Measurements from ENCODE around the gene OVAAL. TPM values are rescaled to one million over a fixed set of nuclear protein-coding genes. Genes with fewer than 3 reads are reported as not detected.
A peak's percentile ranks its signal among the peaks of the same experiment; 100 is the strongest.

OVAAL gene
- total and polyA plus RNA-seq, 2 donors (not counting 1 experiment from before 2014, with no cell fraction given) = not detected

DNA sequence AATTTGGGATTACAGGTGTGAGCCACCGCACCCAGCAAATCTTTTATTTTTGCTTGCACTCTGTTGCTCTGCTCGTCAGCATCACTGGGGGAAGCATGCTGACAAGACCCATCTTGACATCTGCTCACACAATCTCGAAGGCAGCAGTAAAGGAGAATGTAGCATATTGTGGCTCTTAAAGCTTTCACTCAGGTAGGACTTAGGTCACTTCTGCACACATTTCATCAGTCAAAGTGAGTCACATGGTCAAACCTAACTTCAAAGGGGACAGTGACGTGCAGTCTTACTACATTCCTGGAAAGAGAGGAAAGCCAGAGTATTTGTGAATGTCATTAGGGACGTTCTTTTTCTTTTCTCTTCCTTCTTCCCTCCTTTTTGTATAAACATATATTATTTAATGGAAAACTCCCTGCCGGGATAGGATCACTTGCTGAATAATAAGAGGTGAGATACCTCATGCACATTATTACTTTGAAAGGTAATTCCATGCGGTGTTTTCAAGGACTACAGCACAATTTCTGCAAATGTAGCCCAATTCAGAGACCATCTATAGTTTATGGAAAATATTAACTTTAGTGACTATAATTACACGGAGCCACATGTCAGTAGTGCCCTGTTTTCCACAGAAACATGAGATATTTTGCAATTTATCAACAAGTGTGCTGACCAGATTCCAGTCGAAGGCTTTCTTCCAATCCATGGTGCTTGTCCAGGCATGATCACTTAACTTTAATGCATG is 37.1 kb upstream of the OVAAL start:
- TF ChIP-seq, protein P1, sequence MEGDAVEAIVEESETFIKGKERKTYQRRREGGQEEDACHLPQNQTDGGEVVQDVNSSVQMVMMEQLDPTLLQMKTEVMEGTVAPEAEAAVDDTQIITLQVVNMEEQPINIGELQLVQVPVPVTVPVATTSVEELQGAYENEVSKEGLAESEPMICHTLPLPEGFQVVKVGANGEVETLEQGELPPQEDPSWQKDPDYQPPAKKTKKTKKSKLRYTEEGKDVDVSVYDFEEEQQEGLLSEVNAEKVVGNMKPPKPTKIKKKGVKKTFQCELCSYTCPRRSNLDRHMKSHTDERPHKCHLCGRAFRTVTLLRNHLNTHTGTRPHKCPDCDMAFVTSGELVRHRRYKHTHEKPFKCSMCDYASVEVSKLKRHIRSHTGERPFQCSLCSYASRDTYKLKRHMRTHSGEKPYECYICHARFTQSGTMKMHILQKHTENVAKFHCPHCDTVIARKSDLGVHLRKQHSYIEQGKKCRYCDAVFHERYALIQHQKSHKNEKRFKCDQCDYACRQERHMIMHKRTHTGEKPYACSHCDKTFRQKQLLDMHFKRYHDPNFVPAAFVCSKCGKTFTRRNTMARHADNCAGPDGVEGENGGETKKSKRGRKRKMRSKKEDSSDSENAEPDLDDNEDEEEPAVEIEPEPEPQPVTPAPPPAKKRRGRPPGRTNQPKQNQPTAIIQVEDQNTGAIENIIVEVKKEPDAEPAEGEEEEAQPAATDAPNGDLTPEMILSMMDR (conservative IDR thresholded peaks at IDR 0.05 in 1 of 2, IDR thresholded peaks at IDR 0.05 in 1 of 2; ENCODE audit: low read depth in 1 of 2, low read length in 2 of 2) = no peak
- TF ChIP-seq EZH2 (IDR thresholded peaks at IDR 0.05; ENCODE audit: low read length, missing control alignments) = no peak
- no peaks in the 10 kb centered on the region for H3K79me2 ChIP-seq (ENCODE audit: control insufficient read depth, insufficient read depth, low read length)
- no peak overlapping the region for H3K4me3 ChIP-seq (replicated peaks in 1 of 4; ENCODE audit: control extremely low read depth in 1 of 4, insufficient read depth in 1 of 4, low read depth in 3 of 4, low read length in 4 of 4)
- H3K4me2 ChIP-seq (ENCODE audit: extremely low read depth, insufficient read depth, low read length) = no peak overlapping the region
- no peaks in the 10 kb centered on the region for H3K27me3 ChIP-seq (ENCODE audit: control insufficient read depth, insufficient read depth, low read length)
- no peaks in the 10 kb centered on the region for H3K4me1 ChIP-seq (ENCODE audit: control insufficient read depth, extremely low read depth, insufficient read depth, low read length)
- peak in 1 of 2 donors; percentile 50 for DNase-seq (ENCODE audit: low read depth in 2 of 2)
- H3K27ac ChIP-seq (ENCODE audit: insufficient read depth, low read length) = no peak overlapping the region
- H4K20me1 ChIP-seq (ENCODE audit: control insufficient read depth, extremely low read depth, insufficient read depth, low read length) = no peaks in the 10 kb centered on the region
- H3K9ac ChIP-seq (ENCODE audit: insufficient read depth, low read length) = no peak overlapping the region
- no peaks in the 10 kb centered on the region for H3K36me3 ChIP-seq (ENCODE audit: control insufficient read depth, insufficient read depth, low read length)
- H2AFZ ChIP-seq (ENCODE audit: low read length) = no peak overlapping the region
- H3K9me3 ChIP-seq (ENCODE audit: control insufficient read depth, insufficient read depth, low read depth, low read length) = no peaks in the 10 kb centered on the region

DNA sequence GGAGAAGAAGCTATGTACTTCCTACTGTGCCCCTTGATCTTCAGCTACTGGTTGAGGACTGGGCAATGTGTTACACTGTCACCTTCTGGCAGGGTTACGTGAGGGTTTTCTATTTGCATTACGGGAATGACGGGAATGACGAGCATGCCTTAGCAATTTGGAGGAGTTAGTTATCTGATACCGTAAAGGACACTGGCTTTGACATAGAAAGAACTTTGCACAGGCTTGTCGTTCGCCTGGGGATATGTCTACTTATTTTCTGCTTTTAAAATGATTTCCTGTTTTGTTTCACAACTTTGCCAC is 36.6 kb upstream of the OVAAL start:
- Histone ChIP-seq H3K36me3 (ENCODE audit: control insufficient read depth, insufficient read depth, low read length) (no peaks in the 10 kb centered on the region), H3K27me3 (ENCODE audit: control insufficient read depth, insufficient read depth, low read length) (no peaks in the 10 kb centered on the region), H3K4me3 (replicated peaks in 1 of 4; ENCODE audit: control extremely low read depth in 1 of 4, insufficient read depth in 1 of 4, low read depth in 3 of 4, low read length in 4 of 4) (no peak overlapping the region), H3K79me2 (ENCODE audit: control insufficient read depth, insufficient read depth, low read length) (no peaks in the 10 kb centered on the region), H3K27ac (ENCODE audit: insufficient read depth, low read length) (no peak overlapping the region), H2AFZ (ENCODE audit: low read length) (no peak overlapping the region), H3K4me2 (ENCODE audit: extremely low read depth, insufficient read depth, low read length) (no peak overlapping the region), H3K9me3 (ENCODE audit: control insufficient read depth, insufficient read depth, low read depth, low read length) (no peaks in the 10 kb centered on the region), H4K20me1 (ENCODE audit: control insufficient read depth, extremely low read depth, insufficient read depth, low read length) (no peaks in the 10 kb centered on the region), H3K9ac (ENCODE audit: insufficient read depth, low read length) (no peak overlapping the region), H3K4me1 (ENCODE audit: control insufficient read depth, extremely low read depth, insufficient read depth, low read length) (no peaks in the 10 kb centered on the region)
- DNase-seq (ENCODE audit: low read depth in 2 of 2) = peak in 1 of 2 donors; percentile 11
- TF ChIP-seq, protein P1 (conservative IDR thresholded peaks at IDR 0.05 in 1 of 2, IDR thresholded peaks at IDR 0.05 in 1 of 2; ENCODE audit: low read depth in 1 of 2, low read length in 2 of 2) = no peak
- TF ChIP-seq EZH2 (IDR thresholded peaks at IDR 0.05; ENCODE audit: low read length, missing control alignments) = no peak

DNA sequence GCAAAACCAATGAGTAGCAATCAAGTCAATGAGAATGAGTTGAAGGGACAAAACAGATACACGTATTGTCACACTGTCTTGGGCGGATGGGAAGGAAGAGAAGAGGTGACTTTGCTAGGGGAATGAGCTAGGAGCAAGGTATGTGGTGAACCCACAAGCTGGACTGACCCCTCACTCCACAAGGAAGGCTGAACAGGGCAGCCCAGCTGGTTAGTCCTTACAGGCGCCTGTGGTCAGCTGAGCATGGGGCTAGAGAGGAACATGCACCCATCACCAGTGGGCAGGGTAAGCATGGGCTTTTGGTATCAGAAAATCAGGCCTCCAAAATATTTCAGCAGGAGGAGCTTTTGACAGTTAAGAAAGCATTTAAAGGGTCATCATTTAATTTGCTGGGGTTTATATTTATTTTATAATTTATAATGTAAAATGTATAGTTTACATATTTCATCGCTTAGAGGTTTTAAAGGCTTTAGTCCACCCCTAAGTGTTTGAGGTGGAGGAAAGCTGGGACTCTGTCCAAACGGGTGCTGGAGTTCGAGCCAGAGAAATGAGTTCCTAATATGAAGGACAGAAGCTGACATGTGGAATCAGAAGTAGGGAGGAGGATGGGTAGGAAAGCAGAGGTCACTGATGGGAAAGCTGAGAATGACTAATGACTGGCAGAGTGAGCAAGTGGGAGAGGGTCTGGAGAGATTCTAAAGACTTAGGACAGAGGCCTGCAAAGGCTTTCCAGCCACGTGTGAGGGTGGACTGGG is 34.4 kb upstream of the OVAAL start:
- H3K9ac ChIP-seq (ENCODE audit: insufficient read depth, low read length) = no peak overlapping the region
- no peaks in the 10 kb centered on the region for H3K9me3 ChIP-seq (ENCODE audit: control insufficient read depth, insufficient read depth, low read depth, low read length)
- no peaks in the 10 kb centered on the region for H3K79me2 ChIP-seq (ENCODE audit: control insufficient read depth, insufficient read depth, low read length)
- H3K4me2 ChIP-seq (ENCODE audit: extremely low read depth, insufficient read depth, low read length) = no peak overlapping the region
- DNase-seq (ENCODE audit: low read depth in 2 of 2) = peak; percentile 16 to 49
- H3K36me3 ChIP-seq (ENCODE audit: control insufficient read depth, insufficient read depth, low read length) = no peaks in the 10 kb centered on the region
- TF ChIP-seq, protein P1 (conservative IDR thresholded peaks at IDR 0.05 in 1 of 2, IDR thresholded peaks at IDR 0.05 in 1 of 2; ENCODE audit: low read depth in 1 of 2, low read length in 2 of 2) = no peak
- no peak for TF ChIP-seq EZH2 (IDR thresholded peaks at IDR 0.05; ENCODE audit: low read length, missing control alignments)
- no peak overlapping the region for H3K27ac ChIP-seq (ENCODE audit: insufficient read depth, low read length)
- no peaks in the 10 kb centered on the region for H4K20me1 ChIP-seq (ENCODE audit: control insufficient read depth, extremely low read depth, insufficient read depth, low read length)
- no peak overlapping the region for H2AFZ ChIP-seq (ENCODE audit: low read length)
- H3K27me3 ChIP-seq (ENCODE audit: control insufficient read depth, insufficient read depth, low read length) = no peaks in the 10 kb centered on the region
- H3K4me1 ChIP-seq (ENCODE audit: control insufficient read depth, extremely low read depth, insufficient read depth, low read length) = no peaks in the 10 kb centered on the region
- no peak overlapping the region for H3K4me3 ChIP-seq (replicated peaks in 1 of 4; ENCODE audit: control extremely low read depth in 1 of 4, insufficient read depth in 1 of 4, low read depth in 3 of 4, low read length in 4 of 4)

Measured in fibroblast of lung (primary cell).